ENCODE results near the gene VCL. TPM values are rescaled to one million over a fixed set of nuclear protein-coding genes. Genes with fewer than 3 reads are reported as not detected.

VCL gene
- polyA plus RNA-seq, 1 of the 3 experiments (the other 2 are of a cell fraction): 147 TPM

DNA sequence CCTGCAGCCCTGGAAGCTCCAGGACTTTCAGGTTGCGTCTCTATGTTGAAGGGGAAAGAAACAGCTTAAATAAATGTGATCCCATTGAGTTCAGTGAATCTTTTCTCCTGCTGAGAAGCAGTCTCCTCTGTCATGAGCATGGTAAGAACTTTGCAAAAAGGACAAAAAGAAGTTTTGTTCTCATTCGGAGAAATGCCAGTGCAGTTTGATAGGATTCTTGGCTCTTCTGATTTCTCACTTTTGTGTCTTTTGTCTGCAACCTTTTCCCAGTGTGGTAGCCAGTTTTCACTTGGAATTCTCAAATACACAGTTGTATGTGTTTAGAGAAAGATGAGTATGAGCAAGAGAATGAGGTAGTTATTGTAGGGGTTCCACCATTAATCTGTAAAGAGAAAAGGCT, 88.4 kb downstream of the VCL start:
- H3K36me3 ChIP-seq (replicated peaks in 1 of 2; ENCODE audit: control insufficient read depth in 1 of 2, insufficient read depth in 2 of 2, low read length in 1 of 2): peaks cover 59 to 91% of the 10 kb centered on the region in 2 experiments
- POLR2A ChIA-PET: no interaction called here

More for the DNA sequence above, 88.4 kb downstream of the VCL start:
- Histone ChIP-seq H3K4me1 (ENCODE audit: control insufficient read depth in 1 of 2, insufficient read depth in 2 of 2, low read depth in 1 of 2, low read length in 1 of 2) (peaks cover 0 to 9% of the 10 kb centered on the region in 2 experiments; a peak in 2 of 4 replicates), H2AFZ (ENCODE audit: low read depth) (no peak overlapping the region), H3K4me2 (no peak overlapping the region), H3K27ac (ENCODE audit: low read depth in 2 of 2, low read length in 1 of 2) (peak overlapping the region; percentile 10 to 11; a peak in 1 of 4 replicates), H3K27me3 (ENCODE audit: insufficient read depth) (no peaks in the 10 kb centered on the region), H3K9me2 (no peaks in the 10 kb centered on the region), H3K4me3 (ENCODE audit: low read depth in 2 of 2, low read length in 1 of 2) (no peak overlapping the region), H4K20me1 (ENCODE audit: insufficient read depth) (peaks cover 9% of the 10 kb centered on the region), H3K9ac (no peak overlapping the region), H3K9me3 (no peaks in the 10 kb centered on the region), H3F3A (replicated peaks; ENCODE audit: insufficient read depth) (peaks cover 24% of the 10 kb centered on the region), H3K79me2 (ENCODE audit: insufficient read depth) (peaks cover 77% of the 10 kb centered on the region)
- DNase-seq: no peak
- WGBS (ENCODE audit: low lambda C conversion rate): 96% methylated on average over 2 of the region's 2 CpGs
- TF ChIP-seq, protein P1, sequence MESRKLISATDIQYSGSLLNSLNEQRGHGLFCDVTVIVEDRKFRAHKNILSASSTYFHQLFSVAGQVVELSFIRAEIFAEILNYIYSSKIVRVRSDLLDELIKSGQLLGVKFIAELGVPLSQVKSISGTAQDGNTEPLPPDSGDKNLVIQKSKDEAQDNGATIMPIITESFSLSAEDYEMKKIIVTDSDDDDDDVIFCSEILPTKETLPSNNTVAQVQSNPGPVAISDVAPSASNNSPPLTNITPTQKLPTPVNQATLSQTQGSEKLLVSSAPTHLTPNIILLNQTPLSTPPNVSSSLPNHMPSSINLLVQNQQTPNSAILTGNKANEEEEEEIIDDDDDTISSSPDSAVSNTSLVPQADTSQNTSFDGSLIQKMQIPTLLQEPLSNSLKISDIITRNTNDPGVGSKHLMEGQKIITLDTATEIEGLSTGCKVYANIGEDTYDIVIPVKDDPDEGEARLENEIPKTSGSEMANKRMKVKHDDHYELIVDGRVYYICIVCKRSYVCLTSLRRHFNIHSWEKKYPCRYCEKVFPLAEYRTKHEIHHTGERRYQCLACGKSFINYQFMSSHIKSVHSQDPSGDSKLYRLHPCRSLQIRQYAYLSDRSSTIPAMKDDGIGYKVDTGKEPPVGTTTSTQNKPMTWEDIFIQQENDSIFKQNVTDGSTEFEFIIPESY (IDR thresholded peaks at IDR 0.05; ENCODE audit: borderline replicate concordance, low read depth): no peak
- TF ChIP-seq, protein P2, sequence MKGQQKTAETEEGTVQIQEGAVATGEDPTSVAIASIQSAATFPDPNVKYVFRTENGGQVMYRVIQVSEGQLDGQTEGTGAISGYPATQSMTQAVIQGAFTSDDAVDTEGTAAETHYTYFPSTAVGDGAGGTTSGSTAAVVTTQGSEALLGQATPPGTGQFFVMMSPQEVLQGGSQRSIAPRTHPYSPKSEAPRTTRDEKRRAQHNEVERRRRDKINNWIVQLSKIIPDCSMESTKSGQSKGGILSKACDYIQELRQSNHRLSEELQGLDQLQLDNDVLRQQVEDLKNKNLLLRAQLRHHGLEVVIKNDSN (IDR thresholded peaks at IDR 0.05; ENCODE audit: borderline replicate concordance, low read depth): no peak
- TF ChIP-seq POLR2AphosphoS5 (IDR thresholded peaks at IDR 0.05; ENCODE audit: low read depth, low read length) (no peak), RFX5 (IDR thresholded peaks at IDR 0.05; ENCODE audit: low read length) (no peak), EZH2phosphoT487 (IDR thresholded peaks at IDR 0.05; ENCODE audit: borderline replicate concordance, low read depth) (no peak), MXI1 (IDR thresholded peaks at IDR 0.05; ENCODE audit: low read depth, low read length) (no peak), GATA2 (CRISPR knock-in tag; IDR thresholded peaks at IDR 0.05) (no peak)
- TF ChIP-seq, protein P3, sequence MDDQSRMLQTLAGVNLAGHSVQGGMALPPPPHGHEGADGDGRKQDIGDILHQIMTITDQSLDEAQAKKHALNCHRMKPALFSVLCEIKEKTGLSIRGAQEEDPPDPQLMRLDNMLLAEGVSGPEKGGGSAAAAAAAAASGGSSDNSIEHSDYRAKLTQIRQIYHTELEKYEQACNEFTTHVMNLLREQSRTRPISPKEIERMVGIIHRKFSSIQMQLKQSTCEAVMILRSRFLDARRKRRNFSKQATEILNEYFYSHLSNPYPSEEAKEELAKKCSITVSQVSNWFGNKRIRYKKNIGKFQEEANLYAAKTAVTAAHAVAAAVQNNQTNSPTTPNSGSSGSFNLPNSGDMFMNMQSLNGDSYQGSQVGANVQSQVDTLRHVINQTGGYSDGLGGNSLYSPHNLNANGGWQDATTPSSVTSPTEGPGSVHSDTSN (IDR thresholded peaks at IDR 0.05): no peak
- TF ChIP-seq, protein P4, sequence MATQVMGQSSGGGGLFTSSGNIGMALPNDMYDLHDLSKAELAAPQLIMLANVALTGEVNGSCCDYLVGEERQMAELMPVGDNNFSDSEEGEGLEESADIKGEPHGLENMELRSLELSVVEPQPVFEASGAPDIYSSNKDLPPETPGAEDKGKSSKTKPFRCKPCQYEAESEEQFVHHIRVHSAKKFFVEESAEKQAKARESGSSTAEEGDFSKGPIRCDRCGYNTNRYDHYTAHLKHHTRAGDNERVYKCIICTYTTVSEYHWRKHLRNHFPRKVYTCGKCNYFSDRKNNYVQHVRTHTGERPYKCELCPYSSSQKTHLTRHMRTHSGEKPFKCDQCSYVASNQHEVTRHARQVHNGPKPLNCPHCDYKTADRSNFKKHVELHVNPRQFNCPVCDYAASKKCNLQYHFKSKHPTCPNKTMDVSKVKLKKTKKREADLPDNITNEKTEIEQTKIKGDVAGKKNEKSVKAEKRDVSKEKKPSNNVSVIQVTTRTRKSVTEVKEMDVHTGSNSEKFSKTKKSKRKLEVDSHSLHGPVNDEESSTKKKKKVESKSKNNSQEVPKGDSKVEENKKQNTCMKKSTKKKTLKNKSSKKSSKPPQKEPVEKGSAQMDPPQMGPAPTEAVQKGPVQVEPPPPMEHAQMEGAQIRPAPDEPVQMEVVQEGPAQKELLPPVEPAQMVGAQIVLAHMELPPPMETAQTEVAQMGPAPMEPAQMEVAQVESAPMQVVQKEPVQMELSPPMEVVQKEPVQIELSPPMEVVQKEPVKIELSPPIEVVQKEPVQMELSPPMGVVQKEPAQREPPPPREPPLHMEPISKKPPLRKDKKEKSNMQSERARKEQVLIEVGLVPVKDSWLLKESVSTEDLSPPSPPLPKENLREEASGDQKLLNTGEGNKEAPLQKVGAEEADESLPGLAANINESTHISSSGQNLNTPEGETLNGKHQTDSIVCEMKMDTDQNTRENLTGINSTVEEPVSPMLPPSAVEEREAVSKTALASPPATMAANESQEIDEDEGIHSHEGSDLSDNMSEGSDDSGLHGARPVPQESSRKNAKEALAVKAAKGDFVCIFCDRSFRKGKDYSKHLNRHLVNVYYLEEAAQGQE (IDR thresholded peaks at IDR 0.05; ENCODE audit: low read depth, low read length): no peak
- CTCF ChIA-PET: interaction anchor here (1.5 kb wide), 1 partner anchor 207 kb away, joined by 3 read pairs; no protein-coding TSS in a partner anchor

Data from SK-N-SH (cell line).